Cardiac muscle cell (in vitro differentiated cells and primary cell): ENCODE measurements around the gene GEN1. TPM values are rescaled to one million over a fixed set of nuclear protein-coding genes. Genes with fewer than 3 reads are reported as not detected.

Source experiments
- DNase-seq, 2 donors: peaks; one replicate each; pipeline versions ENCODE4 v3.0.0 to v3.0.0-alpha.2; 2010 to 2017; ENCODE audit warnings: low read depth in 1 of 2, low spot score in 1 of 2
- H3K27ac ChIP-seq: fragments of 200-600 bp; sonication (generic); 2 replicates; pipeline ENCODE4 v1.5.1; 2016
- H3K27me3 ChIP-seq: fragments of 200-600 bp; sonication (generic); 2 replicates; pipeline ENCODE4 v1.6.0; 2016; ENCODE audit warnings: control low read depth
- H3K36me3 ChIP-seq: fragments of 200-600 bp; sonication (generic); 2 replicates; pipeline ENCODE4 v1.5.1; 2016; ENCODE audit warnings: control low read depth
- H3K4me1 ChIP-seq: fragments of 200-600 bp; sonication (generic); 2 replicates; pipeline ENCODE4 v1.8.1; 2017; ENCODE audit warnings: low read depth, mild to moderate bottlenecking, mixed run types
- H3K4me3 ChIP-seq: fragments of 200-600 bp; sonication (generic); 2 replicates; pipeline ENCODE4 v1.5.1; 2016; ENCODE audit warnings: mild to moderate bottlenecking
- H3K9me3 ChIP-seq: fragments of 200-600 bp; sonication (generic); 2 replicates; pipeline ENCODE4 v1.5.1; 2017; ENCODE audit warnings: low read depth, mild to moderate bottlenecking, control low read depth
- CTCF ChIP-seq: IDR thresholded peaks from 2 replicates; pipeline ENCODE4 v1.5.1; 2012; ENCODE audit warnings: low read depth, mild to moderate bottlenecking, low read length
- polyA plus RNA-seq: library from polyadenylated mRNA; unstranded; fragments of >200 nt; fragmentation: Nextera tagmentation; extraction: Ambion mirVana; gene quantifications from 2 replicates; pipeline ENCODE4 v1.2.1, GENCODE V29; 2016
- total RNA-seq: library from RNA; depleted of rRNA; stranded (reverse); fragments of >200 nt; gene quantifications from 2 replicates; pipeline ENCODE4 v1.2.3, GENCODE V29; 2016

GEN1 gene
- total and polyA plus RNA-seq, 2 experiments from 2014 or later, result 4.3 to 8.8 TPM

- no peak for DNase-seq
- Histone ChIP-seq H3K36me3 (peaks cover 47% of the 10 kb centered on the region), H3K4me1 (no peaks in the 10 kb centered on the region), H3K27ac (no peak overlapping the region), H3K4me3 (no peak overlapping the region), H3K27me3 (no peaks in the 10 kb centered on the region), H3K9me3 (no peaks in the 10 kb centered on the region)
- no peak for TF ChIP-seq CTCF
Measured at GRCh38 chr2:17728210-17728609, 25.7 kb upstream of the GEN1 start.

- no peaks in the 10 kb centered on the region for H3K9me3 ChIP-seq
- TF ChIP-seq CTCF, result no peak
- H3K4me3 ChIP-seq, result no peak overlapping the region
- no peak for DNase-seq
- no peaks in the 10 kb centered on the region for H3K4me1 ChIP-seq
- no peaks in the 10 kb centered on the region for H3K27me3 ChIP-seq
- peaks cover 37% of the 10 kb centered on the region for H3K36me3 ChIP-seq
- no peak overlapping the region for H3K27ac ChIP-seq
Measured at GRCh38 chr2:17729880-17730279, 24.1 kb upstream of the GEN1 start.

- Histone ChIP-seq H3K9me3 (no peaks in the 10 kb centered on the region), H3K4me1 (no peaks in the 10 kb centered on the region), H3K27me3 (no peaks in the 10 kb centered on the region), H3K27ac (no peak overlapping the region), H3K36me3 (peaks cover 43% of the 10 kb centered on the region), H3K4me3 (no peak overlapping the region)
- DNase-seq, result no peak
- TF ChIP-seq CTCF, result no peak
Measured at GRCh38 chr2:17733599-17733998, 20.3 kb upstream of the GEN1 start.

GRCh38 chr2:17735864-17736263 is 18.1 kb upstream of the GEN1 start:
- DNase-seq, result no peak
- H3K4me1 ChIP-seq, result no peaks in the 10 kb centered on the region
- no peak for TF ChIP-seq CTCF
- H3K27me3 ChIP-seq, result no peaks in the 10 kb centered on the region
- no peaks in the 10 kb centered on the region for H3K9me3 ChIP-seq
- H3K27ac ChIP-seq, result no peak overlapping the region
- peaks cover 39% of the 10 kb centered on the region for H3K36me3 ChIP-seq
- no peak overlapping the region for H3K4me3 ChIP-seq

- H3K27me3 ChIP-seq, result no peaks in the 10 kb centered on the region
- peak in 1 of 2 donors; percentile 61 for DNase-seq
- no peak for TF ChIP-seq CTCF
- H3K9me3 ChIP-seq, result no peaks in the 10 kb centered on the region
- H3K4me1 ChIP-seq, result no peaks in the 10 kb centered on the region
- H3K36me3 ChIP-seq, result peaks cover 28% of the 10 kb centered on the region
- H3K27ac ChIP-seq, result no peak overlapping the region
- H3K4me3 ChIP-seq, result no peak overlapping the region
Measured at GRCh38 chr2:17736989-17737388, 16.9 kb upstream of the GEN1 start.

GRCh38 chr2:17740203-17740602 is 13.7 kb upstream of the GEN1 start:
- Histone ChIP-seq H3K27ac (no peak overlapping the region), H3K36me3 (peaks cover 32% of the 10 kb centered on the region), H3K4me3 (no peak overlapping the region), H3K9me3 (no peaks in the 10 kb centered on the region), H3K27me3 (no peaks in the 10 kb centered on the region), H3K4me1 (no peaks in the 10 kb centered on the region)
- TF ChIP-seq CTCF, result no peak
- DNase-seq, result no peak
